Fibroblast of villous mesenchyme (primary cell): ENCODE results near the gene FOXF2. TPM values are rescaled to one million over a fixed set of nuclear protein-coding genes. Genes with fewer than 3 reads are reported as not detected.

ENCODE experiments used
- DNase-seq: peaks from one replicate; pipeline ENCODE4 v3.0.0-alpha.2; 2010; ENCODE audit warnings: low read depth
- H3K4me3 ChIP-seq: 2 replicates; pipeline ENCODE4 v1.5.1; 2011; ENCODE audit warnings: low read depth, mild to moderate bottlenecking, low read length
- total RNA-seq: library from RNA; depleted of rRNA; stranded (reverse); fragments of >200 nt; gene quantifications from 2 replicates; pipeline ENCODE4 v1.2.3, GENCODE V29; 2012
- TF ChIP-seq, protein P1 (sequence below): IDR thresholded peaks from 2 replicates; pipeline ENCODE4 v1.5.1; 2012; ENCODE audit warnings: low read depth, mild to moderate bottlenecking, low read length; ENCODE audit not compliant: insufficient read depth

The FOXF2 gene
- total RNA-seq, 1 donor = not detected

DNA sequence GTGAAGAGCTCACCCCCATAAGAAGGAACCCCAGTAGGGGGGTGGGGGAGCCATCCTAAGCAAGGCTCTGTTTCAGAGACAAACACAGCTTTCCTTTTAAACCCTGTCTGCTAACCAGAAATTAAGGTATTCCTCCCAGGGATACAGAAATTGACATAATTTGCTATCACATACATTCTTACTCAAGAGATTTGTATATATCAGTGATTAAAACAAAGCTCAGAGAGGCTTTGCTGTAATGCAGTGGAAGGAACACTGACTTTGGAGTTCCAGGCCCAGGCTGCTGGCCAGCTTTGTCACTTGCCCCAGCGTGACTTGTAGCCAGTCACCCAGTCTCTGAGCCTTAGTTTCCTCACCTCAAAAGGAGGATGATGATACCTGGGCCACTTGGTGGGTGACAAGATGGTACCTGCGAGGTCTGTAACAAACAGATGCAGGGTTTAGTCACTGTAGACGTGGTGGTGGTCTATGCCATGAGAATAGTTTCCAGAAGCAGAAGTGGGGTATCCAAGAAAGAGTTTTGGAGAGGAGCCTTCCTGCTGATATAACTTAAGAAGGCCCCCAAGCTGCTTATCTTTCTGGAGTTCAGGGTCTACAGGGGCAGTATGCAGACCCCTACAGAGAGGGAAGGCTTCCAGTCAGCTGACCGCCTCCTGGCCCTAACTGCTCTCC lies 3.2 kb upstream of the FOXF2 start:
- TF ChIP-seq, protein P1, sequence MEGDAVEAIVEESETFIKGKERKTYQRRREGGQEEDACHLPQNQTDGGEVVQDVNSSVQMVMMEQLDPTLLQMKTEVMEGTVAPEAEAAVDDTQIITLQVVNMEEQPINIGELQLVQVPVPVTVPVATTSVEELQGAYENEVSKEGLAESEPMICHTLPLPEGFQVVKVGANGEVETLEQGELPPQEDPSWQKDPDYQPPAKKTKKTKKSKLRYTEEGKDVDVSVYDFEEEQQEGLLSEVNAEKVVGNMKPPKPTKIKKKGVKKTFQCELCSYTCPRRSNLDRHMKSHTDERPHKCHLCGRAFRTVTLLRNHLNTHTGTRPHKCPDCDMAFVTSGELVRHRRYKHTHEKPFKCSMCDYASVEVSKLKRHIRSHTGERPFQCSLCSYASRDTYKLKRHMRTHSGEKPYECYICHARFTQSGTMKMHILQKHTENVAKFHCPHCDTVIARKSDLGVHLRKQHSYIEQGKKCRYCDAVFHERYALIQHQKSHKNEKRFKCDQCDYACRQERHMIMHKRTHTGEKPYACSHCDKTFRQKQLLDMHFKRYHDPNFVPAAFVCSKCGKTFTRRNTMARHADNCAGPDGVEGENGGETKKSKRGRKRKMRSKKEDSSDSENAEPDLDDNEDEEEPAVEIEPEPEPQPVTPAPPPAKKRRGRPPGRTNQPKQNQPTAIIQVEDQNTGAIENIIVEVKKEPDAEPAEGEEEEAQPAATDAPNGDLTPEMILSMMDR = no peak
- H3K4me3 ChIP-seq = no peak overlapping the region
- no peak for DNase-seq

DNA sequence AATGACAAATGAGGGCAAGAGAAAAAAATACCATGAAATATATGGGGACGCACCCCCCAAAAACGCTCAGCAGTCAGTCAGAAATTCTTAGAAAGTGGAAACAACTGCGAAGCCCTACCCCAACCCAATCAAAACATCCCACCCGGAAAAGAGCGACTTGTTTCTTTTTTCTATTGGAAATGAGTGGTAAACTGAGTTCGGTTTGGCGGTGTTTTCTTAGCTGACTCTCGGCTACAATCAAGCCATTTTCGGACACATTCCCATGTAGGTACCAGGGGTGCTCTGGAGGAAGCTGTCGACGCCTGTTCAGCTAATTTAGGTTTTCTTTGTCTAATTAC lies 1.9 kb upstream of the FOXF2 start:
- no peak overlapping the region for H3K4me3 ChIP-seq

DNA sequence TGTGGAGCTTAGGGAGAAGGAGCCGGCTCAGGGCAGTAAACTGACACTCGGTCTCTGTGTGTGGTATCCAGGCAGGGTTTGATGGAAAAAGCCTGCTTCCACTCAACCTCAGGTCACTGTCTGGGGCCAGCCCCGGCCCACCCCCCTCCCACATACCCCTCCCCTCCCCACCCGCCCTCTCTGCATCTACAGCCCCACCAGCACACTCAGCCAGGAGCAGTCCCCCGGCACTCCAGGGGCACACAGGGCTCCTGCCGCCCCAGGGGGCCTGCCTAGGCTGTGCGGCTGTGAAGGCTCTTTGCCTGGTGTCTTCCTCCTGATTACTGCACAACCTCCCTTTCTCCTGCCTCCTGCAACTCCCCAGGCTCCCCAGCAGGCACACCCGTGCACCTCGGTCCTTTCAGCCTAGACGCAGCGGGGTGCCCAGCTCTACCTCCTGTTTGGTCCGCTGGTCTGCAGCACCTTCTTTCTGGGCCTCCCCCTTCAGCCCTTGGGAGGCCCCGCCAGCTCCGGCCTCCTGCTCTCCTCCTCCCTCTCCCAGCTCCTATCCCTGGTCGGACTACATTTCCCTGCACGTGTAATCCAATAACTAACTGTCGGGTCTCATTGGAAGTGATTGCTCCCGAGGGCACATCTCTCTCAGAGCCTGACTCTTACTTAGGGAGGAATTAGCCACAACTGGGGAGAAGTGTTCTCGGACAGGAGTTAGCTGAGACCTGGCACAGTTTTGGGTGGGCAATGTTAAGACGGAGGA lies 1.3 kb upstream of the FOXF2 start:
- H3K4me3 ChIP-seq = no peak overlapping the region
- TF ChIP-seq, protein P1 = no peak
- DNase-seq = no peak

More for the DNA sequence above, 1.9 kb upstream of the FOXF2 start:
- TF ChIP-seq, protein P1 = no peak
- no peak for DNase-seq

DNA sequence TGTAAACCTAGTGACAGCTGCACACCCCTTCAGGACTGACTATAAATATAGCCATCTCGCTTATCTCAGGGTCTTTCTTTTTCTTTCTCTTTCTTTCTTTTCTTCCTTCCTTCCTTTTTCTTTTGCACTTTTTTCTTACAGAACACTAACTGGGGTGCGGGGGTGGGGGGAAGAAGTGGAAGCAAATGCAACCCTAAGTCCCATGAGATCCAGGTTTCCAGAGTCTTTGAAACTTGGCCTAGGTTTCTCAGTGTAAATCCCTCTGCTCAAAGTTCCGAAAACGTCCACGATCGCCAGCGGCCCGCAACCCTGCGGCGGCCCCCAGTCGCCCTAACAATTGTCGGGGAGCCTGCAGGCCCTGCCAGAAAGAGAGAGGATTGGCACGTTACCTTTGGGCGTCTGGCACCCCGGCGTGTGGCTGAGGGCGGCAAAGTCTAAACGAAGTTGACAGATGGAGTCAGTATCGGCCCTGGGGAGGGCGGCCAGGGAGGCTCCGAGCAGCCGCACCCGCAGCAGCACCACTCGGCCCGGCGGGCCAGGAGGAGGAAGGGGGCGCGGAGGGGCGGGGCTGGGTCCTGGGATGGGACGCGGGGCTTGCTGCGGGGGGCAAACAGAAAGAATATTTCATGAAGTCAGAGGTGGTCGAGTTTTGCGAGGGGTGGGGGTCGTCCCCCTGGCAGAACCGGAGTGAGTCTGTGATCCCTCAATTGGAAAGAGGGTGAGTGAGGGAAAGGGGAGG lies 577 bp upstream of the FOXF2 start:
- H3K4me3 ChIP-seq = peak overlapping the region; percentile 30
- TF ChIP-seq, protein P1 = no peak
- no peak for DNase-seq

DNA sequence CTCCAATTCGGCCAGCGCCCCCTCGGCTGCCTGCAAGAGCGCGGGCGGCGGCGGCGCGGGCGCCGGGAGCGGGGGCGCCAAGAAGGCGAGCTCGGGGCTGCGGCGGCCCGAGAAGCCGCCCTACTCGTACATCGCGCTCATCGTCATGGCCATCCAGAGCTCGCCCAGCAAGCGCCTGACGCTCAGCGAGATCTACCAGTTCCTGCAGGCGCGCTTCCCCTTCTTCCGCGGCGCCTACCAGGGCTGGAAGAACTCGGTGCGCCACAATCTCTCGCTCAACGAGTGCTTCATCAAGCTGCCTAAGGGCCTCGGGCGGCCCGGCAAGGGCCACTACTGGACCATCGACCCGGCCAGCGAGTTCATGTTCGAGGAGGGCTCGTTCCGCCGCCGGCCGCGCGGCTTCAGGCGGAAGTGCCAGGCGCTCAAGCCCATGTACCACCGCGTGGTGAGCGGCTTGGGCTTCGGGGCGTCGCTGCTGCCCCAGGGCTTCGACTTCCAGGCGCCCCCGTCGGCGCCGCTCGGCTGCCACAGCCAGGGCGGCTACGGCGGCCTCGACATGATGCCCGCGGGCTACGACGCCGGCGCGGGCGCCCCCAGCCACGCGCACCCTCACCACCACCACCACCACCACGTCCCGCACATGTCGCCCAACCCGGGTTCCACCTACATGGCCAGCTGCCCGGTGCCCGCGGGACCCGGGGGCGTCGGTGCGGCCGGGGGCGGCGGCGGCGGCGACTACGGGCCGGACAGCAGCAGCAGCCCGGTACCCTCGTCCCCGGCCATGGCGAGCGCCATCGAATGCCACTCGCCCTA lies 963 bp downstream of the FOXF2 start:
- TF ChIP-seq, protein P1 = no peak
- DNase-seq = peak; percentile 65
- peak overlapping the region; percentile 59 for H3K4me3 ChIP-seq
